Ectodermal cell (in vitro differentiated cells): ENCODE data around the gene ACTC1.
A peak's percentile ranks its signal among the peaks of the same experiment; 100 is the strongest.

Experiments used
- H3K27ac ChIP-seq: 2 replicates; pipeline ENCODE4 v1.7.0; 2013; ENCODE audit warnings: mild to moderate bottlenecking, low read depth, low read length; ENCODE audit not compliant: insufficient read depth, poor library complexity, severe bottlenecking
- H3K27me3 ChIP-seq: 2 replicates; pipeline ENCODE4 v1.7.0; 2013; ENCODE audit warnings: mild to moderate bottlenecking, low read length; ENCODE audit not compliant: insufficient read depth, control insufficient read depth, poor library complexity, severe bottlenecking
- H3K36me3 ChIP-seq: one replicate; pipeline ENCODE4 v1.7.0; 2013; ENCODE audit warnings: low read length; ENCODE audit not compliant: control insufficient read depth, insufficient read depth
- H3K4me1 ChIP-seq: one replicate; pipeline ENCODE4 v1.7.0; 2013; ENCODE audit warnings: low read length; ENCODE audit not compliant: control insufficient read depth, insufficient read depth
- H3K4me3 ChIP-seq: 2 replicates; pipeline ENCODE4 v1.7.0; 2013; ENCODE audit warnings: low read depth, low read length, control low read depth; ENCODE audit not compliant: insufficient read depth
- H3K9me3 ChIP-seq: 2 replicates; pipeline ENCODE4 v1.7.0; 2013; ENCODE audit warnings: mild to moderate bottlenecking, low read length, moderate library complexity; ENCODE audit not compliant: control insufficient read depth
- WGBS, 2 experiments: methylation state at CpG; one replicate each; pipeline ENCODE4 v1.1.7; 2013; ENCODE audit warnings: missing lambda C conversion rate in 2 of 2; 5-methylcytosine and 5-hydroxymethylcytosine counted together

Gene ACTC1

DNA sequence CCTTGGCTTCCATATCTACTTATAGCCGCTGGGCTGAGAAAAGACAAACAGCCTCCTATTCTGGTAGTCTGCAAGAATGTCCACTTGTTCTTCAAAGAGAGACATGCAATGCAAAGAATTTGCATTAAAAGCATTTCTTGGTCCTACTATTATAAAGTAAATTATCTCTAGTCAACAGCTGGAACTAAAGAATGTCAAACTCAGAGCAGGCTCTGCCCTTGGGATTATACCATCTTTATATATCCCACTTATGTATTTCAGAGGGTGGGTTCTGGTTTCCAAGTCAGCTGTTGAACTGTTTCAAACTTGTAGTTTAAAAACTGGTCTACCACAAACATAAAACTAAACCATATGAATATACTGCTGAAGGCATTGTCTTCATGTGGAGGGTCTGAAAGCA is 7.0 kb upstream of the ACTC1 start:
- Histone ChIP-seq H3K9me3 (no peaks in the 10 kb centered on the region), H3K4me3 (no peak overlapping the region), H3K4me1 (peaks cover 10% of the 10 kb centered on the region), H3K27ac (no peak overlapping the region), H3K27me3 (no peaks in the 10 kb centered on the region), H3K36me3 (no peaks in the 10 kb centered on the region)
- WGBS, 2 experiments = 93 to 100% methylated on average over 1 of the region's 1 CpG

DNA sequence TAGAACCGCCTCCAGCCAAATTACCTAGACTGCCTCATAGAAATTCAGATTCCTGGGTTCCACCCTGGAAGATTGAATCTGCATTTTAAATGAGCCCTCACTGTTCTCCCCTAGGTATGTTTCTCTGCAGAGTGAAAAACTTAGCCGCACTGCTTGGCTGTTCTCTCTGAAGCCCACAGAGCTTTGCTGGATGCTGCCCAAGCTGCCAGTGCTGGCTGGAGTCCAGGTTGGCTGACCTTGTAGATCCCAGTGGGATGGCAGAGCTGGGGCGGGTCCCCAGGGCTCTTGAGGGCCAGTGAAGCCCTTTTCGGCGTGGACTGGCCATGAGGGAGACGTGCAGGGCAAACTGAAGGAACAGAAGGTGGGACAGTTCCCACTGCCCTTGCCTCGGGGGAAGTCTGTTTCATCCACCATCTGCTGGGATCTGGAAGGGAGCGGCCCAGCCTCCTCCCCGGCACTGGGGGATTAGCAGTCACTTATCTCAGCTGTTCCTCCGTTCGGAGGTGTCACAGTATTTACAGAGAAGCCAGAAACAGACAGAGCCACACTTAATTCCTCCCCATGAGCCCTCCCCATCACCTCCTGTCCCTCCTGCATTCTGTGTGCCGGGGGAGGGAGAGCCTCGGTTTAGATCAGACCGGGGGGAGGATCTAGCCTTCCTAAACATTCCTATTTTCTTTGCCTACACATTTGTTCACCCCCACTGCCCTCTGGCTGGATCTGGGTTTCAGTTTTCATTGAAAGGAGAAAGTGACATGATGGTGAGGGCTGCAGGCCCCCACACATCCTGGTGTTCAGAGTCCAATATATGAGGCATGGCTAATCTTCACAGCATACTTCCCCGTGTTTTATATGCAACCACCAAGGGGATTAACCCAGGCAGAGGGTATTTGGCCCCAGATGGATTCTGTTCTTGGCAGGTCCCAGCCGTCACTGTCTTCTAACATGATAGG is 4.1 kb upstream of the ACTC1 start:
- Histone ChIP-seq H3K36me3 (no peaks in the 10 kb centered on the region), H3K9me3 (no peaks in the 10 kb centered on the region), H3K4me1 (peaks cover 14% of the 10 kb centered on the region), H3K27ac (no peak overlapping the region), H3K27me3 (peaks cover 23% of the 10 kb centered on the region), H3K4me3 (no peak overlapping the region)
- WGBS, 2 experiments = 58 to 71% methylated on average over 14 to 16 of the region's 16 CpGs

DNA sequence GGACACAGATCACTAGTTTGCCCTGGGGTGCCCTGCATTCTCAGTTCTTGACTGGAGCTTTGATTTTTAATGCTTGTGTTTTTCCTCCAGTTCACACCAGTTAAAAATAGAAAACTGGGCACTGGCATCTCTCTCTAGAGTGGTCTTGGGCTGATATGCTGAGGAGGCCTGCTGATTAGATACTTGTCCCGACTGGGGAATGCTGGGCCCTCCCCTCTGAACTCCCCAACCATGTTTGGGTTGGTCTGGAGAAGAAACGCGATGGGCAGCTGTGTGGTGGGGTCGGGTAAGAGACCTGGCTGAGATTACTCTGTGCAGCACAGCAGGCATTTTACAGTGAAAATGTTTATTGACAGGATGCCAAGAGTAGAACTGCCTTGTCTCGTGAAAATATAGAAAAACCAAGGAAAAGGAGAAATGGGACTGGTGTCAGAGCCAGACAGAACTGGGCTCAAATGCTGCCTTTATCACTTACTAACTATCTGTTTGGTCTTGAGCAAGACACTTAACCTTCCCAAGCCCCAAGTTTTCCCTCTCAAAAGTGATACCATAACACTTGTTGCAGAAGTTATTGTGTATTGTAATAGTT is 1.6 kb upstream of the ACTC1 start:
- WGBS, 2 experiments = 84 to 91% methylated on average over 5 of the region's 5 CpGs
- Histone ChIP-seq H3K27me3 (peaks cover 27% of the 10 kb centered on the region), H3K27ac (no peak overlapping the region), H3K4me3 (no peak overlapping the region), H3K36me3 (no peaks in the 10 kb centered on the region), H3K9me3 (no peaks in the 10 kb centered on the region), H3K4me1 (peaks cover 14% of the 10 kb centered on the region)

DNA sequence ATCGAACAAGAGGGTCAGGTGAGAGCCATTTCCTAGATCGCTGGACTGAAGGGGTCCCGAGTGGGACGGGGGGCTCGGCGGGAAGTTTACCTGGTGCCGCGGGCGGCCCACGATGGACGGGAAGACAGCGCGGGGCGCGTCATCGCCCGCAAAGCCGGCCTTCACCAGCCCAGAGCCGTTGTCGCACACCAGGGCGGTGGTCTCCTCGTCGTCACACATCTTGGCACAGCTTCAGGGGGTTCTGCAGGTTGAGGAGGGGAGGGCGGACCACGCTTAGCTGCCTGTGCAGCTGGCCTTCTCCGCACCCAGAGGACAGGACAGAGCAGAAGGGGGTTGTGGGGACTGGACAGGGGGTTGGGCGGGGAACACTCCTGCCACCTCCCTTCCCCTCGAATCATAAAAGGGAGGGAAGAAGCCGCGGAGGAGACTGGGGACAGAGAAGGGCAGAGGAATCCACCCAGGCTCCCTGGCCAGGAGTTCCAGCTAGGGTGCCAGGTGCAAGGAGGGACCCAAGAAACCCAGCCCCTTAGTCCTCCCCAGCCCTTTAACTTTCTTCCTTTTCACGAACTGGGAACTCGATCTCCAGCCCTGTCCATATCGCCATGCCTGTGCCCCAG is 651 bp downstream of the ACTC1 start:
- Histone ChIP-seq H3K27me3 (peaks cover 27% of the 10 kb centered on the region), H3K4me1 (peaks cover 11% of the 10 kb centered on the region), H3K36me3 (no peaks in the 10 kb centered on the region), H3K4me3 (peak overlapping the region; percentile 40), H3K27ac (no peak overlapping the region), H3K9me3 (no peaks in the 10 kb centered on the region)
- WGBS, 2 experiments = 81 to 84% methylated on average over 33 of the region's 33 CpGs

DNA sequence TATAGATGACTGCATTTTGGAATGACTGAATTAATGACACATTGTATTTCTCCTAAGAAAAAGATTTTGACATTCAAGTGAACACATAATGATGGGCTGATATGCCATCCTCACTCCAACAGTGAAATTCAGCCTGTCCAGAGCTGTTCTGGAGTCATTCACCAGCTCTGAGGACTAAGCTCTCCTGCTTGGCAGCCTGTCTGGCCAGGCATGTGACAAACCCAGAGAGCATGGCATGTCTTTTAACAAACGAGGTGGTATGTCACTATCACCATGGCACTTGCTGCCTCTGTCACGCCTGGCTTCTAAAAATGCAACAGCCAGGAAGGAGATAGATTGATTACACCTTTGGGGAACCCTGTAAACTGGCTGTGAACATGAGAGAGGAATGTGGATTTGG is 1.4 kb downstream of the ACTC1 start:
- 87 to 91% methylated on average over 2 of the region's 2 CpGs for WGBS, 2 experiments
- Histone ChIP-seq H3K36me3 (no peaks in the 10 kb centered on the region), H3K4me3 (peak overlapping the region; percentile 6), H3K27ac (no peak overlapping the region), H3K27me3 (peaks cover 27% of the 10 kb centered on the region), H3K9me3 (no peaks in the 10 kb centered on the region), H3K4me1 (peaks cover 4% of the 10 kb centered on the region)

DNA sequence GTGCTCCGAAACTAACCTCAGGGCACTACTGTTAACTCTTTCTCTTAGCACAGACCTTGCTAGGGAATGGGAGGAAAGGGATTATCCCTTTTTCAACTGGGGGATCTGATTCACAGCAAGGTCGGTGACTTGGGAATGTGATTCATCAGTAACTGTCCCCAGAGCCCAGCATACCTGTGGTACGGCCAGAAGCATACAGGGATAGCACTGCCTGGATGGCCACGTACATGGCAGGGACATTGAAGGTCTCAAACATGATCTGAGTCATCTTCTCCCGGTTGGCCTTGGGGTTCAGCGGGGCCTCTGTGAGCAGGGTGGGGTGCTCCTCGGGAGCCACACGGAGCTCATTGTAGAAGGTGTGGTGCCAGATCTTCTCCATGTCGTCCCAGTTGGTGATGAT is 2.3 kb downstream of the ACTC1 start:
- H3K9me3 ChIP-seq = no peaks in the 10 kb centered on the region
- WGBS, 2 experiments = 92 to 95% methylated on average over 9 of the region's 9 CpGs
- no peak overlapping the region for H3K4me3 ChIP-seq
- peaks cover 4% of the 10 kb centered on the region for H3K4me1 ChIP-seq
- H3K27me3 ChIP-seq = peaks cover 27% of the 10 kb centered on the region
- H3K27ac ChIP-seq = no peak overlapping the region
- H3K36me3 ChIP-seq = no peaks in the 10 kb centered on the region

DNA sequence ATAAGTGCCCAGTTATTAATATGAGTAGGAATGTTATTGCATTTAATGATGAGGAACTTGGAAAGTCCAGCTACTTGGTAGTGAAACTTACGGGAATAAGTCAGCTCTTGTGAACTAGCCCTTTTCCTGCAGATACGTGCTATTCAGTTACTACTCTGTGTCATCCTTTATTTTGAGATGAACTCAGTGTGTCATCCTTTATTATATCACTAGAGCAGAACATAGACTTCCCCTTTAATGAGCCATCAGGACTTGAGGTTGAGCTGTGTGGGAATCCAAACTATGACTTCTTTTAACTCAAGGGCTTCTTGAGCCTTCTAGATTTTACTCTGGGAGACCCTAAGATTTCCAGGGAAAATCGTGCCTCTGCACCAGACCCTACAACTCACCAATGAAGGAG is 3.6 kb downstream of the ACTC1 start:
- Histone ChIP-seq H3K4me1 (peaks cover 4% of the 10 kb centered on the region), H3K4me3 (no peak overlapping the region), H3K27me3 (peaks cover 27% of the 10 kb centered on the region), H3K9me3 (no peaks in the 10 kb centered on the region), H3K36me3 (no peaks in the 10 kb centered on the region), H3K27ac (no peak overlapping the region)
- WGBS, 2 experiments = 91 to 93% methylated on average over 3 of the region's 3 CpGs

DNA sequence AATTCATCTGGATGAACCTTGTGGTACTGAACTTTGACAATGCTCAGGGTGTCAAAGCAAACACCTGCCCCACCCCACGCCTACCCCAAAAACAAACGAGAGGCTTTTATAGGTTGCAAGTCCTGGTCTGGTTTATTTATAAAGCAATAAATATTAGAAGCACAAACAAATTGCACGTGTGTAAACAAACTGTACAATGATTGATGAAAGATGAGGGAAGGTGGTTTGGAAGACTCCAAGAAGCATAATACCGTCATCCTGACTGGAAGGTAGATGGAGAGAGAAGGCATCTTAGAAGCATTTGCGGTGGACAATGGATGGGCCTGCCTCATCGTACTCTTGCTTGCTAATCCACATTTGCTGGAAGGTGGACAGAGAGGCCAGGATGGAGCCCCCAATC is 5.2 kb downstream of the ACTC1 start:
- Histone ChIP-seq H3K36me3 (no peaks in the 10 kb centered on the region), H3K27ac (no peak overlapping the region), H3K4me1 (no peaks in the 10 kb centered on the region), H3K4me3 (no peak overlapping the region), H3K27me3 (peaks cover 11% of the 10 kb centered on the region), H3K9me3 (no peaks in the 10 kb centered on the region)
- 95% methylated on average over 4 to 6 of the region's 6 CpGs for WGBS, 2 experiments

DNA sequence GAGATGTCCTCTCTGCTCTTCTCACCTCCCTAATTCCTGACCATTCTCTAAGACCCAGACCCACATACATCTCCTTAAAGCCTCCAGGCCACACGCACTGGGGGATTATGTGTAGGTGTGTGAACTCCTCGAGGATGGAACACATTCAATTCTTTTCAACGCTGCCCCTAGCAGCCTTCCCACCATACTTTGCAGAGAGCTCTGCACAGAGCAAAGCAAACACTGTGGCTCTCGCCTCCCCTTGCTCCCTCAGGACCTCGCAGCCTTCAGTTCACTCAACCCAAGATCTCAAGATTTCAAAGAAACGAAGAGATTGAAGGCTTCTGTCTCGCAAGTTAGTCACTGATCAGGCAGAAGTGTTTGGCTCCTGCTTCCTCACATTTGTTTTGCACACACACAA is 6.0 kb downstream of the ACTC1 start:
- WGBS, 2 experiments = 85 to 94% methylated on average over 6 to 7 of the region's 7 CpGs
- Histone ChIP-seq H3K4me3 (no peak overlapping the region), H3K27ac (no peak overlapping the region), H3K36me3 (no peaks in the 10 kb centered on the region), H3K27me3 (peaks cover 3% of the 10 kb centered on the region), H3K4me1 (no peaks in the 10 kb centered on the region), H3K9me3 (no peaks in the 10 kb centered on the region)

DNA sequence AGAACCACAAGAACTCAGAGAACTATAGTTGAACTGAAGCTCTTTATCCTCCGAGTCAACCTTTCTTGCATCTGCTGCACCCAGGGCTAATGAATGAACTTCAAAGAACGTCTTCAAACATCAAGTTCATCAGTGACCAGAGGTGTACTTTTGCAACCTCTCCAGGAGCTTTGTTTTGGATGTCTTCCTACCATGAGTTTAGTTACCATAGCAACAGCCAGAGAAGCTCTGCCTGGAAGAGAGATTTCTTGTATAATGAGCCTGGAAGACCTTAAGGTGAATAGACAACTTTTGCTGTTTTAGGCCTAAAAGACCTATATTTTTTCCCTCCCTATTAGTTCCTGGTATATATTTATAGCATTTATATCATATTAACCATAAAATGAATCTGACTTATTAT is 9.1 kb downstream of the ACTC1 start:
- H3K4me3 ChIP-seq = no peak overlapping the region
- 84 to 86% methylated on average over 2 of the region's 2 CpGs for WGBS, 2 experiments
- H3K4me1 ChIP-seq = no peaks in the 10 kb centered on the region
- H3K27ac ChIP-seq = no peak overlapping the region
- H3K36me3 ChIP-seq = no peaks in the 10 kb centered on the region
- H3K27me3 ChIP-seq = no peaks in the 10 kb centered on the region
- no peaks in the 10 kb centered on the region for H3K9me3 ChIP-seq
